ENCODE data around the gene PELI2.

PELI2 gene

DNA sequence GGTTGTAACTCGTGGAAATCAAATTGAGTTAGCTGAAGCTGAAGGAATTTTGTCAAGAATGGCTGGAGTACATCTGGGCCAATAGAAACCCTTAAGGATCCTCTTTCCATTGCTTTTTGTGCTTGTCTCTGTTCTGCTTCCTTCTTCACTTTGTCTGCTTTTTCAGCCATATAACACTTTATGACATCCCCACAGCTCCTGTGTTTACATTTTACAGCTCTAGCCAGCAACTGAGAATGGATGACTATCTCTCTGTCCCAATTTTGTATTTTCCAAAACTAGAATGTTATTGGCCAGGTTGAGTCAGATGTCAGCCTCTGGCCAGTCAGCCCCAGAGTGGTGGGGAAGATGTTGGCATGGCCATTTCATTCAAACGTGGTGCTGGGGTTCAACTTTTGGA lies 57.6 kb downstream of the PELI2 start:
- no peak for DNase-seq

DNA sequence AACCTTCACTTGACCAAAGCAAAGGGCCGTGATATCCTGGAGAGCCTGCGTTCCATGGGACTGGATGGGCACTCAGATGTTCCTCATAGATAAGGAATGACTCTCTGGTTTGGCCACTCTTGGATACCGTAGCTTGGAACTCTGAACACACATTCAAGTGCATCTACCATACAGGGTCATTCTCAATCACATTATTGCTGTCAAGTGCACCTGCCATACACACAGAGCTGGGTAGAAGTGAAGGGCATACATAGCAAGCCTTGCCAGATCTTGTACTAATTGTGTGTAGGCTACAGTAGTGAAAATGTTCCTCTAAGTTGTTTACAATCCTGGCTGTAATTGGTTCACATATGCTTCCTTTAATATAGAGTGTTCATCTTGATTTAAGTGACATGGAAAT lies 58.3 kb downstream of the PELI2 start:
- DNase-seq: no peak

DNA sequence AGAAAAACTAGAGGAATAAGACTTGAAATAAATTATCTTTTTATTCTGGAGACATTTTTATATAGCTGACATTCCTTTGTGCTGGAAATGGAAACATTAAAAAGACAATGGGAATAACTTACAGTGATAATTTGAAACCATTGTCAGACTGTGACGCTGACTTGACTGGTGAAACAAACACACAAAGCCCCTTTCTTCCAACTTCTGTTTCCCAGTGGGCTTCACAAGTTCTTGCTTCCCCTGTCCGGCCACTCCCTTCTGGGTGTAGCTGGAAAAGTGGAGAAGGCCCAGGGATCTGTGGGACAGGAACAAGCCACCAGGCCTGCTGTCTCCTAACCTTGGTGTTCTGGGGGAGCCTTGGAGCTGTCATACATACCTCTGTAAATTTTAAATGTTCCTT lies 58.8 kb downstream of the PELI2 start:
- DNase-seq: no peak

DNA sequence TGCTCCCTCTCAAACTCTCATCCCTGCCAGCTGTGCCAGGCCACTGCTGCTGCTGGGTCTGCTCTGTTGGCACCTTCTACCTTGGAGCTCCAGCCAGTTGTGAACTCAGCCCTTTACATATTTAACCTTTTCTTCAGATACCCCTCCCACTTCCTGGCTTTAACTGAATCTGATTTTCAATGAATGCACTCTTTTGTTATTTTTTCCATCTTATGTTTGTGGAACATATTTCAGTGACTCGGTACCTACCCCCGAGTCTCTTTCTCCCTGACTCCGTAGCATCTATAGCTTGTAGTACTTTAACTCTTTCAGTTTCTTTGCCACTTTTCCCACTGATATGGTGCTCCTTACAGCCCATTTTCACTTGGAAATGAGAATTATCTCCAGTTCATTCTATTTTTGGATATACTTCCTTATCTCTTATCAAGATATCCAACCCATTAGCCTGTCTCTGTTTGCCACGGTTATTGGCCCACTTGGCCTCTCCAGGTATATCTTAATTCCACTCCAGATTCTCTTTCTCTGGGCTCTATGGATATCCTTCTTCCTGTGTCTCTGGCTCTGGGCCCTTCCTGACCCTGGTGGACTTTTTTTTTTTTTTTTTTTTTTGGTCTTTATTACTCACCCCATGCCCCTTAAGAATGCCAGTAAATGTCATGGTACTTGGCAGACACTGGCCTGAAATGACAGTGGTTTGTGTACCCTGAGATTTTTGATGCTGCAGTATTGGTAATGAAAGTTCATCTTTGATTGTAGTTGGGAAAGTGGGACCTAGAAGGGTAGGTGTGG lies 62.7 kb downstream of the PELI2 start:
- no peak for DNase-seq

DNA sequence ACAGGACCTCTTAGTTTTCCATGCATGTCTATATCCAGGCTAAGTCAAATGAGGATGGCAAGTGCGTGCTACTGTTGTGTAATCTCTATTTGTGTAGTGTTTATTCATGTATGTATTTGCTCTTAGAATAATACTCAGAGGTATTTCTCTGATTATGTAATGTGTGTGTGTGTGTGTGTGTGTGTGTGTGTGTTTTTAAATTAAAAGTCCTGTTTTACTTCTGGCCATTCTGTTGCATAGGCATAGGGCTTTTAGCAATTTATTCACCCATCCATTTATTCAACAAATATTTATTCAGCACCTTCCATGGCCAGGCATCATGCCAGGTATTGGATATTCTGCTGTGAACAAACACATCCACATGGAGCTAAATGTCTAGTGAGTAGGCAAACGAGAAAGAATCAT lies 63.5 kb downstream of the PELI2 start:
- DNase-seq: no peak

DNA sequence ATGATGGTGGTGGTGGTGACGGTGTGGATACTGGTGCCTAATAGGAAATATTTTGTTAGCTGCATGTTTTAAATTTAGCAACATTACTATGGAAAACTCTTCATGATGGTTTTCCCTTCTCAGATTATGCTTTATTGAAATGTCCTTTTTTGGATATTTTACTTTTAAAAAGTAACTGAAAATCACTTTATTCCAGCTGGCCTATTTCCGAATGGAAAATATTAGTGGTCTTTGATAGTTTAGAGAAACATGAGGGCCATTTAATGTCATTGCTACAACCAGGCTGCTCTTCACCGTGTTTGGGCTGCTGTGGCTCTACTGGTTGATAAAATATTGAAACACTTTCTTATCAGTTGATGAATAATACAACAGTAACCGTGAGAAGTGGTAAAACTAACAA lies 64.2 kb downstream of the PELI2 start:
- DNase-seq: no peak

DNA sequence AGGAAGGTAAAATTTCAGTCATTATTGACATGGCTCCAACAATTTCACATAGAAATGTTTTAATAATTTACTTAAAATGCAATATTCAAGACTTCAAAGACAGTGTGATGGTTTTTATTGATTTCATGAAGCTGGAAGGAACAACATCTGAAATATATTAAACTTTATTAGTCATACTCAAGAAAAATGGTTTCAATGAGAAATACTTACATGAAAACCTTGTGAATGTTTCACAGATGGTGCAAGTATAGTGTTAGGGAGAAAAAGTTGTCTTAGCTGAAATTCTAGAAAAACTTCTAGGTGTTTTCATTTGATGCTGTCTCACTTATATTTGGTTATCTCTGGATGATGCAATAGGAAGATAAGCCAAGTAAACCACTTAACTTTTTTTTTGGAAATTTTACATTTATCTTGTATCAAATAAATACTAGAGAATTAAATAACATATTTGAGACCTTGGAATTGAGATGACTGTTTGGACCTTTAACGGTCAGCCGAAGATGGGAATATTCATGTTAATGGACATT lies 65.5 kb downstream of the PELI2 start:
- no peak for DNase-seq

DNA sequence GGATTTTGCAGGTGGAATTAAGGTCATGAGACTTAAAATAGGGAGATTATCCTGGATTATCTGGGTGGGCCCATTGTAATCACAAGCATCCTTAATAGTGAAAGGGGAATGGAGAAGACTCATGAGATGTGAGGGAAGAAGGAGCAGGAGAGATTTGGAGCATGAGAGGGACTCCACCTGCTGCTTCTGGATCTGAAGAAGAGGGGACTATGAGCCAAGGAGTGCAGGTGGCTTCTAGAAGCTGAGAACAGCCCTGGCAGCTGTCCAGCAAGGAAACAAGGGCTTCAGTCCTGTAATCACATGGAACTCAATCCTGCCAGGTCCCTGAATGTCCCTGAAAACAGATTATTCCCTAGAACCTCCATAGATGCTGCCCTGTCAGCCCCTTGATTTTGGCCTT lies 67.8 kb downstream of the PELI2 start:
- DNase-seq: no peak

DNA sequence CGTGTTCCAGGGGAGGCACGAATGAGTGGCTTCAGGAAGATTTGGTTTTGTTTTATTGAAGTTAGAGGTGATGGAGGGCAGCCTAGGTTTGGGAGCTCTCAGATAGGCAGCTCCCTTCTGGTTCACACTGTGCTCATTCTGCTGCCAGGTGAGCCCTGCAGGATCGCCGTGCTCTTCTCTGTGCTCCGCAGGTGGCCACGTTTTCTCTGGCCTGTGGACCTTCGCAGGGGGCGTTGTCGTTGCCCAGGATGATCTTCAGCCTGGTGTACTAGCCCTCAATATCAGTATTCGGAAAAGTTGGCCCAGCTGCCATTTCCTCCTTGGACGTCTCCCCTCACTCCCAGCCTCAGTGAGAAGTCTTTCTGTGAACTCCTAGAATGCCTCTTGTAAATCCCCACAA lies 69.5 kb downstream of the PELI2 start:
- DNase-seq: no peak

DNA sequence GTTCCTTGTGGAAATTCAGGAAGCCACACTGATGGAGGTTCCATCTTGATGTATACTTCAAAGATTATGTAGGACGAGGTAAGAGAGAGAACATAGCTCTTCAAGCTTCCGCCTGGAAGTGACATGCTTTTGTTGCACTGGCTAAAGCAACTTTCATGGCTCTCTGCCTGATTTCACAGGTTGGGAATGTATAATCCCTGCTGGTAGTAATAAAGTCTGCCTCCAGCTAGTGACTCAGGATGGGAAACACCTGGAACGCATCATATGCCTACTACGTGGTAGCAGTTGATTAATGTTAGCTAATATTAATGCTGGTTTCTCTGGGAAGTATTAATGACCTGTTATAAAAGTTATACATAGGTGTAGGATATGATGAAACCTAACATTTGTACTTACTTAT lies 71.1 kb downstream of the PELI2 start:
- DNase-seq: no peak

DNA sequence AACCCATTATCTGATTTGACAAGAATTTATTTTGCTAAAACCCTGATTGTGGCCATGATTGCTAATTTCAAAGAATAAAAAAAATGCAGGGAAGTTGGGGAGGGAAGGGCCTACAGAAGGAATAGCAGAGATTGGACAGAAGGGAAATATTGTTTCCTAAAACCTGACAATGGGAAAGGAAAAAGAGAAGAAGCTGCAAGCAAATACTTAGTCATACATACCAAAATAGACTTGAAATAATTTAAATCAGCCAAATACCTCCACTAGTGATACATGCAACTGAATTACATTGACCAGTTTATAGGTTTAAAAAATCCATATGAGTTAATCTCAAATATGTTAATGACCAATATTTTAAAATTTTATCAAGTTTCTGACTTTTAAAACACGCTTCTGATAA lies 75.1 kb downstream of the PELI2 start:
- DNase-seq: no peak

DNA sequence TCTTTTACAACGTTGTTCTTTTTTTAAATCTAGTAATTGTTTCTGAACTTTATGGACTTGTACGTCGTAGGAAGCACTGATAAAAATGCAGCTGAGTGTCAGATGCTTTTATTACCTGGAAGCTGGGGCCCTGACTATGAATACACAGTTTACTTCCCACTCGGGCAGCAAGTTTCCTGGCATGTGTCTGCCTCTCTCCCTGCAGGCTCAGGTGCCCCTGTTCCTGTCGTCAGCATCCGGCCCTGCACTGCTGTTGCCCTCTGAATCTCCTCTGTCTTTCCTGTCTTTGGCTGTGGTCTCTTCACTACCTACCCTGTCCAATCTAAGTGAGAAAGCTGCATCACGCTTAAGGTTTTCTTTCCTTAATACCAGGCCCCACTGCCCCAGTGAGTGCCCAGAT lies 75.8 kb downstream of the PELI2 start:
- no peak for DNase-seq

DNA sequence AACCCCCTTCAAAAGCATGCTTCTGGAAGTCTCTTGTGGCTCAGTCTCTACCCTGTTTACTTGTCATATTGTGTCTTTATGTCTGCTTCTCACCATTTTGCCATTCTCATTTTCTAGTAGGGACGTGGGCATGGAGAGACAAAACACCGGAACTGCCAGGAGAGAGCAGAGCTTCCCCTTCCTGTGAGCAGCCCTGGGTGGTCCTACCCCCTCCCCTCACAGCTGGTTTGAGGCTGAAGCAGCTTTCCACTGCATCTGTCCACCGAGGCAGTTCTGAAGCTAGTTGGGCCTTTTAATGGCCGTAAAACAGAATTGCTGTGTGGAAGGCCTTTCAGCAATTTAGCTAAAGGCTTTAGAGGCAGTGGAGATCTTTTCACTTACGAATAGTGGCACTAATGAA lies 77.0 kb downstream of the PELI2 start:
- DNase-seq: no peak

DNA sequence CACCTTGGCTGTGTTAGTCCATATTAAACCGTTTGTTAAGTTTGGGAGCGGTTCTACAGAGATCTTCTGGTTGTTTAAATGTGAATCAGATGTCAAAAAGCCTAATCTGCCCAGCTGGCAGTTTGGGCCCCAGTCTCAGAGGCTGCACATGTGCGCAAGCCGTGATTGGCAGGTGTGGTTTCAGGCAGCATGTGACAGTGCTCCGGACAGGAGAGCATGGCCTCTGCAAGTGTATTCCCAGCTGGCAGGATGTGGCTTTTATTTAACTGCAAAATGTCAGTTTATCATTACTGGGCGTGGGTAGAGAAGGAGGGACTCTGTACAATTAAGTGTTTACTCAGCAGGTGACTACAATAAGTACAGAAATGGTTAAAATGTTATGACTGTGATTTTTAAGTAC lies 77.5 kb downstream of the PELI2 start:
- DNase-seq: peak; percentile 84

DNA sequence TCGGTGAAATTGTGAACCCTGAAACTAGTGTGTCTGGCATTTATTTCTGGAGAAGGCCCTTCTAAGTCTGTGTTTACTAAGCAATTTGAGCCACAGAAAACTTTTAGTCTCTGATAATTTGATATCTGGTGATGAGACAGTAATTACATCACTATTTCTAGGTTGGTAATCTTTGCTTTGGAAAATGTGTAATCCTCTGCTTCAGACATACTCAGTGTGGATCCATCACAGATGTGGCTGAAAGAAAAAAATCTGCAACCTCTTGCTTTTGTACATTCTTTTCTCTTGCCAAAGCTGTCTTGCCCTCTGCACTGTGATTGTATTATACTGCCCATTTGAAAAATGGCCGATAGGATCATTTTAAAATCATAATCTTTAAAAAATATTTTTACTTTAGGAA lies 78.1 kb downstream of the PELI2 start:
- DNase-seq: no peak

DNA sequence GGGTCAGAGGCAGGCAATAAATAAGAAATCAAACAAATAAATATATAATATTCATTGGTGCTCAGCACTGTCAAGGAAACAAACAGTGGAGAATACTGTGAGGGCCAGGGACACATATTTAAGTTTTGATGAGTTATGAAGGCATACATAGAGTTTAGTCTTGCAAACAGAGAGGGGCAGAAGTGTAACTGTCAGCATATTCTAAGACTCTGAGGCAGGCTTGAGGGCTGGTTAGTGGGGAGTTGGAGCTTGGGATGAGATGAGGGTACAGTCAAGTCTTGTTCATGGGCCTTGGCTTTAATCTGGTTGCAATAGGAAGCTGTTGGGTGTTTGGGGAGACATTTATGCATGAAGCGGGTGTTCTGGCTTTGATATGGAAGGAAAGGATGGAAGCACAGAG lies 78.9 kb downstream of the PELI2 start:
- no peak for DNase-seq

DNA sequence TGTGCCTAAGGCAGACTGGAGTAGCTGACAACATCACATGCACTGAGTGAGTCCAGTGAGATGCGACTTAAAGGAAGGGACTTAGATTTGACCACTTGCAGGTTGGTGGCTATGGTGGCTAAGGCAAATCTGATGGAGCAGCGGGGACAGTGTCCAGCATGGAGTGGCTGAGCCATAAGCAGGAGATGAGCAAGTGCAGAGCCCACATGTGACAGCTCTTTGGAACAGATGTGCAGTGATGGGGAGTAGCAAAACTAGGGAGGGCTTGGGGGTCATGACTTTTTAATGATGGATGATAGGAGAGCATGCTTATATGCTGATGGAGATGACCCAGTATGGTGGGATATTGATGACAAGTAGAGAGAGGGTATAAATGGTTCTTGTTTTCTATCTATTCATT lies 80.2 kb downstream of the PELI2 start:
- DNase-seq: no peak

DNA sequence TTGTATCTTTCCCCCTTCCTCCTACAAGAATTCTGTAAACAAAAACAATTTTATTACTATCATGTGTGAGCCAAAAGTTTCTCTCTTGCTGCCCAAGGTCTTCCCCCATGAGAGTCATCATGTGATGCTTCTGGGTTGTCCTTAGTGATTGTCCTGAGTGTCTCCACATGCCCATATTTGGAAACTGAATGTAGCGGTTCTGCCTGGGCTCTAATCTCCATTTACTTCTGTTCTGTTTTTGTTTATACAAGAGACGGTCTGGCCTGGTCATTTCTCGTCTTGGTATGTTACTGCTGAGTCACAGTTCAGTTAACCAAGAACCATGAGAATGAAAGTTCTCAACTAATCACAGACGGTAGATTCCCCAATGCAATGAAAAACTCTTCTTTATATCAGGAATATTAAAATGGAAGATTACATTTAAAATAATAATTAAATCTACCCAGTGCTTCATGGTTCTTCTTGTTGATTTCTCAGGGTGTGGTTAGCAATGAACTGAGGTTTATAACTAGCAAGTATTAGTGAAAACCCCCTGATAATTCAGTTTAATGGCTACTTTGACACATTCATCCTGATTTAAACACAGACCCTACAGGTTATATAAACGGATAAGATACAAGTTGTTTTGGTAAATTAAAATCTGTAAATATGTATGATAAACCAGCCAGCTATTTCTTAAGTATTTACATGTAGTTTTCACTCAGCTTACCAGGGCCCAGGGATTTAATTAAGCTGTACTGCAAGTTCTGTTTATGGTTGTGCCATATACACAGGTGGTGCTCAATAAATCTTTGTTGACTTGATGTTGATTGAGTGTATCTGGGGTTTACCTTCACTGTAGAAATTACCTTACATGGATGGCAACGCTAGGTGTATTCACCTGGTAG lies 81.1 kb downstream of the PELI2 start:
- DNase-seq: peak; percentile 83

DNA sequence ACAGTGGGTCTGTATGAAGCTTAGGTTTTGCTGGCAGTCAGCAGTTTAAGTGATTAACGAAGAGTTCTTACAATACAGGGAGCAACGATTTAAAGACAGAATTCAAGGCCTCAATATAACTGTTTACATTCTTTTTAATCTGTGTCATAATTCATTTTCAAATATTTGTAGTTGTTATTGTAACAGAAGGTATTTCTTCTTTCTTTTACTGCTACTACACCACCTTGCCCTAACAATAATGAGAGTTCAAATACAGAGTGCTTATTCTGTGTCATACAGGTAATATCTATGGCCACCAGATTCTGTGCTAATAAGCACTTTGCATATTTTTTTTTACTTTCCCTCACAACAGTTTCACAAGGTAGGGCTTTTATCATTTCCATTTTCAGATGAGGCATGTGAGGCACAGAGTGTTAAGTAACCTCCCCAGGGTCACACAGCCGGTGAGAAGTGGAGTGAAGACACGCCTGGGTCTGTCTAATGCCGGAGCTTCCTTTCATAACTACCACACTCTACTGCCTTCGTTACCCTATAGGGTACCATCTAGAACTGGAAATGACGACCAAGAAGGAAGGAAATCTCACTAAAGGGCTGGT lies 81.9 kb downstream of the PELI2 start:
- DNase-seq: no peak

DNA sequence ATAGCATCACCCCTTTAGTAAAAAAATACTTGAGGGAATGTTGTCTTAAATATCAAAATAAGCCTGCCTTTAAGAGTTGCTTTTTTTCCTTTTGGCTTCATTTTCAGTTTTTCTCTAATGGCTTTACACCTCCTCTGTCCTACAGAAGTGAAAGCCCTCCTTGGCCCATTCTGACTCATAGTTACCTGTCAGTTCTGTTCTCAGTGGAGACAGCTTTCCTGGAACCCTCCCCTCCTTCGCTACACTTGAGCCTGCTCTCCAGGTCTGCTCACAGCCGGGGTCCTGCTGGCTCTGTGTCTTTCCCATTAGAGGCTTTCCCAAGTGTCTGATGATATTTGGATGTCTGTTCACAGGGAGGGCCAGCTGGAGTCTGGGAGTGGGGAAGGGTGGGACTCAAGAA lies 84.0 kb downstream of the PELI2 start:
- DNase-seq: no peak

DNA sequence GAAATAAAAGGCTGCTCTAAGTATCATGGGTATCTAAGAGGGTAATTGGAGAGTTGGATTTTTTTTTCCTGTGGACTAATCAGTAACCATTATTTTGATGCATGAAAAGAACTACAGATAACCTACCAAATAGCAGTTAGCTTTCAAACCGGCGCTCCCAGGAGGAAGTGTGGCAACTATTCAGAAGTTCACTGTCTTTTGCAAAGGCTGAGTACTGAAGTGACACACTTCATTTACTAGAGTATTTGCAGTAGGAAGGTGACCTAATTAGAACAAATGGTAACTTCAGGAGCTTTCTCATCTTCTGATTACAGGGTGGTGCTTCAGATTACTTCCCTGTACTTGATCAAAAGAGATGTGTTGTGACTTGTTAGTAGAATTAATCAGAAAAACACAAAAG lies 87.7 kb downstream of the PELI2 start:
- peak; percentile 66 for DNase-seq

DNA sequence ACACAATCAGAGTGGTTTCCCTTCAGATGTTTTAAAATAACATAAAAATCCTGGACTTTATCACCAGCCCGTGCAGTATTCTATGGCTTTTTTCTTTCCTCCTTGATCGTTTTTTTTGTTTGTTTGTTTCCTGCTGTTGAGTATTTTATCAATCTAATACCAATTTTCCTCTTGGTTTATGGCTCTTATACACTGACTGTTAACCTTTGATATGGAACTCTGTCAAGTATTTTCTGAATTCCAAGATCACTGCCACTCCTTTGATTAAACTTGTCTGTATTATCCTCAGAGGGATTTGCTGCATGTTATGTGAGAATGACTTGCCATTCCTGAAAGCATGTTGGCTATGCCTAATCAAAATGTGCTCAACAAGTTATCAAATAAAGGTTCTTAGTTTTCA lies 88.4 kb downstream of the PELI2 start:
- DNase-seq: no peak

DNA sequence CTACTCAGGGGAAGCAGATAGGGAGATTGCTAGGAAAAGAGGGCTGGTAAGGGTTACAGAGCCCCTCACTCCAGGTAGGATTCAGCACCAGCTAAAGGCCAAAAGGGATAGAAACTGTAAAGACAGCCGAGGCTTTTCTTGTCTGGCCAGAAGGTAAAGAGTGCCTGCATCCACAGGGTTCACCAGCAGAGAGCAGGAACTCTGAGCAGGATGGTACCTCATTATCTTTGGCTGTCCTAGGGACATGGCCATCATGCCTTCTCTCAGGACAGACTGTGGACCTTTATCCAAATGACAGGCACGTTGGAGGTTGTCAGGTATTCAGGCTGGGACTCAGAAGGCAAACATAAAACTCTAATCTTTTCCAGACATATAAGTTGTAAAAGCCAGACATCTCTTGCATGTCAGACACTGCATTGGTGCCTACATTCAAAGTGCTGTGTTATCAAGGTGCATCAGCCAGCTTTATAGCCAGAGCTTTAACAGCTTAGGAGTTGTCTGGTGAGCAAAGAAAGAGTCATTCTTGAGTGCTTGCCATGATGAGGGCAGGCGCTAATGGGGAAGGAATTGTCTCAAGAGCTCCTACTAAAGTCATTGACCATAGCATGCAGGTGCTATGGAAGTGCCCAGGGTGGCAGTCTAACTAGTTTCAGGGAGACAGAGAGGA lies 89.5 kb downstream of the PELI2 start:
- DNase-seq: peak; percentile 49

Measured in hematopoietic multipotent progenitor cell treated with erythropoietin and hydrocortisone succinate and interleukin-3 and kit ligand, for 6 days (in vitro differentiated cells).